Thyroid gland (tissue), 4 donors: ENCODE results near the gene RPTOR.

Source experiments
- POLR2A ChIP-seq, 2 donors: fragments of 450-650 bp; IDR thresholded peaks; one replicate each; pipeline ENCODE4 v1.6.1; 2017; ENCODE audit warnings: antibody characterized with exemption in 2 of 2, mild to moderate bottlenecking in 2 of 2, moderate library complexity in 1 of 2
- TF ChIP-seq, protein P1 (sequence below), 6 experiments: fragments of 200-600 bp in 3 of 6; fragments of 450-650 bp in 3 of 6; sonication (generic) in 3 of 6; IDR thresholded peaks; one replicate each; pipeline ENCODE4 v1.5.1; 2016 to 2019; ENCODE audit warnings: antibody characterized with exemption in 6 of 6, mild to moderate bottlenecking in 2 of 6, inconsistent platforms in 1 of 6, moderate library complexity in 1 of 6

DNA sequence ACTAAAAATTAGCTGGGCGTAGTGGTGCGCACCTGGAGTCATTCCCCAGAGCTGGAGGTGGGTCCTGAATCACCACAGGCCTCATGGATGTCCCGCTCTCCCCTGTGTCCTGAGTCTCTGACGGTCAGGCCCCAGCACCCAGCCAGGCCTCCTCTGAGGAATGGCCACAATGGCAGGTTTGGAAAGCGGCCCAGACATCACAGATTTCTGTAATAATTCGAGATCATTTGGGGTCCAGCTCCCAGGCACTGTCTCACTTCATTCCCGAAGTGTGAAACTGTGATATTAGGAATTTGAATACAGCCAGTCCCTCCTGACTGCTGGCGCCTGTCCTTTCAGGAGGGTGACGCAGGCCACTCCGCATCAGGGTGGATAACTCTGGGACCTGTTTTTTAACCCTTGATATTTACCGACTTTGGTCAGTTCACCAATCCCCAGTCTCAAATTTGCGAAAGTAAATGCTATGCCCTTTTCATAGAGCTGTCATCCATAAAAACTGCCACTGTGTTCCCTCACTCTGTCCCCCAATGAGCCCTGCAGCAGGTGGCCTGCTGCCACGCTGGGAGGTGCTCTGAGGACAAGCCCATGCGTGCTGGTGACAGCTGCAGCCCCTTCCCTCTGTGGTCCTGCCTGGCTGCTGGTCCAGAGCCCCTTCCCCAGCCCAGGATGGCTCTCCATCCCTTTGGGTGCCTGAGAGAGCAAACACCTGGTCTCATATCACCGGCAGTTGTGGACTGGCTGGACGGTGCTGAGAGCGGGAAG lies 28.3 kb upstream of the RPTOR start:
- TF ChIP-seq, protein P1, sequence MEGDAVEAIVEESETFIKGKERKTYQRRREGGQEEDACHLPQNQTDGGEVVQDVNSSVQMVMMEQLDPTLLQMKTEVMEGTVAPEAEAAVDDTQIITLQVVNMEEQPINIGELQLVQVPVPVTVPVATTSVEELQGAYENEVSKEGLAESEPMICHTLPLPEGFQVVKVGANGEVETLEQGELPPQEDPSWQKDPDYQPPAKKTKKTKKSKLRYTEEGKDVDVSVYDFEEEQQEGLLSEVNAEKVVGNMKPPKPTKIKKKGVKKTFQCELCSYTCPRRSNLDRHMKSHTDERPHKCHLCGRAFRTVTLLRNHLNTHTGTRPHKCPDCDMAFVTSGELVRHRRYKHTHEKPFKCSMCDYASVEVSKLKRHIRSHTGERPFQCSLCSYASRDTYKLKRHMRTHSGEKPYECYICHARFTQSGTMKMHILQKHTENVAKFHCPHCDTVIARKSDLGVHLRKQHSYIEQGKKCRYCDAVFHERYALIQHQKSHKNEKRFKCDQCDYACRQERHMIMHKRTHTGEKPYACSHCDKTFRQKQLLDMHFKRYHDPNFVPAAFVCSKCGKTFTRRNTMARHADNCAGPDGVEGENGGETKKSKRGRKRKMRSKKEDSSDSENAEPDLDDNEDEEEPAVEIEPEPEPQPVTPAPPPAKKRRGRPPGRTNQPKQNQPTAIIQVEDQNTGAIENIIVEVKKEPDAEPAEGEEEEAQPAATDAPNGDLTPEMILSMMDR (IDR thresholded peaks at IDR 0.05): no peak
- TF ChIP-seq POLR2A (IDR thresholded peaks at IDR 0.05): no peak
